ENCODE results near the gene LY6G5C. TPM values are rescaled to one million over a fixed set of nuclear protein-coding genes. Genes with fewer than 3 reads are reported as not detected.

The LY6G5C gene
- total and polyA plus RNA-seq, 9 of the 15 experiments (the other 6 are each of a cell fraction or from before 2014, with no cell fraction given), result 0.10 to 0.67 (median 0.46) TPM; not detected in 4

DNA sequence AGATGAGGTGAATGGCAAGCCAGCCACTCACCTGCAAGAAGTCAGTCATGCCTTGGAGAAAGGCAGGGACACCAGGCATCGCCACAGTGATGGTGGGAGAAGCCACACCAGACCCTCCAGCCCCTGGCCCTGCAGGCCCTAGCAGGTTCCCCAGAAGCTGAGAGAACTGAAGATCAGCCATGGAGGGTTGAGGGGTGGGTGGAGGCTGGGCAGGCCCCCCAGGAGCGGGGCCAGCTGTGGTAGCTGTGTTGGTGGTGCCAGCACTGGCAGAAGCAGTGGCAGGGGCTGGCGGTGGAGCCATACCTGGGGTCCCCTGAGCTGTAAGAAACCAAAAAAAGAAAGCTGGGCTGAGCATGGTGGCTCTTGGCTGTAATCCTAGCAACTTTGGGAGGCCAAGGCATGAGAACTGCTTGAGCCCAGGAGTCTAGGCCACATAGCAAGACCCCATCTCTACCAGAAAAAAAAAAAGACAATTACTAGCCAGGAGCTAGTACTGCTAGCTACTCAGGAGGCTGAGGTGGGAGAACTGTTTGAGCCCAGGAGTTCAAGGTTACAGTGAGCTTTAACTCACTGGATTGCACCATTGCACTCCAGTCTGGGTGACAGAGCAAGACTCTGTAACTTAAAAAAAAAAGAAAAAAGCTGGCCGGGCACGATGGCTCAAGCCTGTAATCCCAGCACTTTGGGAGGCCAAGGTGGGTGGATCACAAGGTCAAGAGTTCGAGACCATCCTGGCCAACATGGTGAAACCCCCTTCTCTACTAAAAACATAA lies 37.9 kb downstream of the LY6G5C start:
- ATAC-seq (no peak), DNase-seq (ENCODE audit: extremely low read depth in 1 of 4, low spot score in 3 of 4) (no peak), FAIRE-seq (no peak)
- Histone ChIP-seq H3K4me1 (replicated peaks in 1 of 2; ENCODE audit: control insufficient read depth in 2 of 2, insufficient read depth in 2 of 2, low read length in 2 of 2) (peaks cover 2 to 5% of the 10 kb centered on the region in 2 experiments; a peak in 2 of 5 replicates), H3K27me3 (ENCODE audit: control insufficient read depth in 2 of 2, insufficient read depth in 2 of 2, low read length in 2 of 2) (no peaks in the 10 kb centered on the region), H3K9me3 (replicated peaks; ENCODE audit: control insufficient read depth, insufficient read depth, low read depth, low read length) (no peaks in the 10 kb centered on the region), H3K79me2 (ENCODE audit: control insufficient read depth, insufficient read depth, low read length) (no peaks in the 10 kb centered on the region), H4K20me1 (replicated peaks; ENCODE audit: control insufficient read depth, insufficient read depth, low read length) (peaks cover 3% of the 10 kb centered on the region), H3K36me3 (ENCODE audit: control insufficient read depth, insufficient read depth, low read length) (peaks cover 95% of the 10 kb centered on the region), H3K4me2 (ENCODE audit: insufficient read depth, low read length) (no peak overlapping the region), H3K9me1 (ENCODE audit: control insufficient read depth, insufficient read depth, low read length) (no peaks in the 10 kb centered on the region), H3K4me3 (no peak overlapping the region), H2AFZ (ENCODE audit: low read depth, low read length) (no peak overlapping the region), H3K27ac (ENCODE audit: extremely low read depth, low read depth, low read length) (no peak overlapping the region), H3K9ac (ENCODE audit: insufficient read depth in 1 of 2, low read depth in 2 of 2, low read length in 2 of 2) (peak overlapping the region in 1 of 2 experiments; percentile 38; a peak in 2 of 4 replicates)
- POLR2A ChIA-PET, result interaction anchor here (0.9 to 14.8 kb wide), 4 partner anchors 7 to 17 kb away, joined by 3 to 274 read pairs (median 132); partner anchors contain the start of genes APOM, BAG6 and PRRC2A
- CTCF ChIA-PET (ENCODE audit: low intra/inter-chr PET ratio), result no interaction called here
- WGBS (ENCODE audit: insufficient coverage, low coverage, missing lambda C conversion rate), result 92% methylated on average over 6 of the region's 6 CpGs
- no TSS peak for BruUV-seq (replicated peaks)
- in situ Hi-C loops (cut with MboI), result no loop called here
- intact Hi-C loops (cut with micrococcal nuclease), result no loop called here
- 0 out of 2 replicates have a peak, but pooled peaks have one; percentile 32 for TF ChIP-seq POLR2G (IDR thresholded peaks at IDR 0.05; ENCODE audit: low read depth, low read length)
- TF ChIP-seq RBFOX2 (IDR thresholded peaks at IDR 0.05; ENCODE audit: low read depth, low read length), result peak; percentile 34; the same call in 1 of the 2 replicates
- TF ChIP-seq, protein P1, sequence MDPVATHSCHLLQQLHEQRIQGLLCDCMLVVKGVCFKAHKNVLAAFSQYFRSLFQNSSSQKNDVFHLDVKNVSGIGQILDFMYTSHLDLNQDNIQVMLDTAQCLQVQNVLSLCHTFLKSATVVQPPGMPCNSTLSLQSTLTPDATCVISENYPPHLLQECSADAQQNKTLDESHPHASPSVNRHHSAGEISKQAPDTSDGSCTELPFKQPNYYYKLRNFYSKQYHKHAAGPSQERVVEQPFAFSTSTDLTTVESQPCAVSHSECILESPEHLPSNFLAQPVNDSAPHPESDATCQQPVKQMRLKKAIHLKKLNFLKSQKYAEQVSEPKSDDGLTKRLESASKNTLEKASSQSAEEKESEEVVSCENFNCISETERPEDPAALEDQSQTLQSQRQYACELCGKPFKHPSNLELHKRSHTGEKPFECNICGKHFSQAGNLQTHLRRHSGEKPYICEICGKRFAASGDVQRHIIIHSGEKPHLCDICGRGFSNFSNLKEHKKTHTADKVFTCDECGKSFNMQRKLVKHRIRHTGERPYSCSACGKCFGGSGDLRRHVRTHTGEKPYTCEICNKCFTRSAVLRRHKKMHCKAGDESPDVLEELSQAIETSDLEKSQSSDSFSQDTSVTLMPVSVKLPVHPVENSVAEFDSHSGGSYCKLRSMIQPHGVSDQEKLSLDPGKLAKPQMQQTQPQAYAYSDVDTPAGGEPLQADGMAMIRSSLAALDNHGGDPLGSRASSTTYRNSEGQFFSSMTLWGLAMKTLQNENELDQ (CRISPR knock-in tag; IDR thresholded peaks at IDR 0.05; ENCODE audit: borderline replicate concordance), result no peak
